OCI-LY1 (cell line): ENCODE measurements around the gene ARF3.

Experiments
- H2AFZ ChIP-seq: fragments of 200-600 bp; sonication (generic), shearing (Covaris generic); 2 replicates; pipeline ENCODE4 v1.6.0; 2014; ENCODE audit warnings: antibody characterized with exemption, mild to moderate bottlenecking, low read length
- H3F3A ChIP-seq: fragments of 200-600 bp; sonication (generic), shearing (Covaris generic); 2 replicates; pipeline ENCODE4 v1.6.0; 2014; ENCODE audit warnings: mild to moderate bottlenecking, antibody characterized with exemption, low read length, moderate library complexity; ENCODE audit not compliant: insufficient read depth
- H3K27ac ChIP-seq: fragments of 200-600 bp; sonication (generic); 2 replicates; pipeline ENCODE4 v1.5.1; 2014; ENCODE audit warnings: low read length, mixed run types, mild to moderate bottlenecking, low read depth; ENCODE audit not compliant: poor library complexity, severe bottlenecking
- H3K27me3 ChIP-seq: fragments of 200-600 bp; sonication (generic); 2 replicates; pipeline ENCODE4 v1.6.0; 2014; ENCODE audit warnings: antibody characterized with exemption, mild to moderate bottlenecking, low read length, moderate library complexity; ENCODE audit not compliant: insufficient read depth
- H3K36me3 ChIP-seq: fragments of 200-600 bp; sonication (generic); 2 replicates; pipeline ENCODE4 v1.6.1; 2014; ENCODE audit warnings: mild to moderate bottlenecking, antibody characterized with exemption, low read length, moderate library complexity, mixed read lengths; ENCODE audit not compliant: insufficient read depth
- H3K4me1 ChIP-seq: fragments of 200-600 bp; sonication (generic); 2 replicates; pipeline ENCODE4 v1.5.1; 2014; ENCODE audit warnings: mild to moderate bottlenecking, low read length, moderate library complexity; ENCODE audit not compliant: insufficient read depth, severe bottlenecking
- H3K4me2 ChIP-seq: fragments of 200-600 bp; sonication (generic), shearing (Covaris generic); 2 replicates; pipeline ENCODE4 v1.6.1; 2014; ENCODE audit warnings: low read length
- H3K4me3 ChIP-seq: fragments of 200-600 bp; sonication (generic); 2 replicates; pipeline ENCODE4 v1.5.1; 2014; ENCODE audit warnings: low read length, low read depth, mild to moderate bottlenecking, mixed read lengths; ENCODE audit not compliant: poor library complexity, severe bottlenecking
- H3K79me2 ChIP-seq: fragments of 200-600 bp; shearing (Covaris generic); 2 replicates; pipeline ENCODE4 v1.6.1; 2016; ENCODE audit warnings: mixed run types, low read length, mixed read lengths; ENCODE audit not compliant: insufficient read depth
- H3K9ac ChIP-seq: fragments of 200-600 bp; sonication (generic), shearing (Covaris generic); 2 replicates; pipeline ENCODE4 v1.6.1; 2014; ENCODE audit warnings: mild to moderate bottlenecking, low read length, mixed read lengths
- H3K9me2 ChIP-seq: fragments of 200-600 bp; sonication (generic), shearing (Covaris generic); 2 replicates; pipeline ENCODE4 v1.6.1; 2014; ENCODE audit warnings: low read depth, mild to moderate bottlenecking, low read length, mixed read lengths
- H3K9me3 ChIP-seq: fragments of 200-600 bp; shearing (Covaris generic); 2 replicates; pipeline ENCODE4 v1.6.1; 2014; ENCODE audit warnings: low read length, mixed read lengths
- H4K20me1 ChIP-seq: fragments of 200-600 bp; sonication (generic), shearing (Covaris generic); 2 replicates; pipeline ENCODE4 v1.6.0; 2016; ENCODE audit warnings: mild to moderate bottlenecking, low read length; ENCODE audit not compliant: insufficient read depth
- EZH2 ChIP-seq: fragments of 200-600 bp; sonication (generic), shearing (Covaris generic); IDR thresholded peaks from 2 replicates; pipeline ENCODE4 v1.8.0; 2017; ENCODE audit warnings: borderline replicate concordance, mixed run types, mild to moderate bottlenecking, antibody characterized with exemption, low read length, moderate library complexity, mixed read lengths
- TF ChIP-seq, protein P1 (sequence below): fragments of 200-600 bp; sonication (generic), shearing (Covaris generic); IDR thresholded peaks from 2 replicates; pipeline ENCODE4 v1.5.1; 2017; ENCODE audit warnings: mild to moderate bottlenecking, antibody characterized with exemption, low read length, moderate library complexity, mixed read lengths

ARF3 gene

GRCh38 chr12:48903363-48903981, 53.8 kb downstream of the ARF3 start:
- Histone ChIP-seq H3K36me3 (no peaks in the 10 kb centered on the region), H3K27me3 (no peaks in the 10 kb centered on the region), H3F3A (no peaks in the 10 kb centered on the region), H4K20me1 (no peaks in the 10 kb centered on the region), H3K4me2 (no peak overlapping the region), H3K9me2 (no peaks in the 10 kb centered on the region), H3K9ac (no peak overlapping the region), H3K9me3 (no peaks in the 10 kb centered on the region), H3K79me2 (no peaks in the 10 kb centered on the region), H3K4me3 (no peak overlapping the region), H2AFZ (no peak overlapping the region), H3K4me1 (peaks cover 4% of the 10 kb centered on the region), H3K27ac (no peak overlapping the region)
- TF ChIP-seq, protein P1, sequence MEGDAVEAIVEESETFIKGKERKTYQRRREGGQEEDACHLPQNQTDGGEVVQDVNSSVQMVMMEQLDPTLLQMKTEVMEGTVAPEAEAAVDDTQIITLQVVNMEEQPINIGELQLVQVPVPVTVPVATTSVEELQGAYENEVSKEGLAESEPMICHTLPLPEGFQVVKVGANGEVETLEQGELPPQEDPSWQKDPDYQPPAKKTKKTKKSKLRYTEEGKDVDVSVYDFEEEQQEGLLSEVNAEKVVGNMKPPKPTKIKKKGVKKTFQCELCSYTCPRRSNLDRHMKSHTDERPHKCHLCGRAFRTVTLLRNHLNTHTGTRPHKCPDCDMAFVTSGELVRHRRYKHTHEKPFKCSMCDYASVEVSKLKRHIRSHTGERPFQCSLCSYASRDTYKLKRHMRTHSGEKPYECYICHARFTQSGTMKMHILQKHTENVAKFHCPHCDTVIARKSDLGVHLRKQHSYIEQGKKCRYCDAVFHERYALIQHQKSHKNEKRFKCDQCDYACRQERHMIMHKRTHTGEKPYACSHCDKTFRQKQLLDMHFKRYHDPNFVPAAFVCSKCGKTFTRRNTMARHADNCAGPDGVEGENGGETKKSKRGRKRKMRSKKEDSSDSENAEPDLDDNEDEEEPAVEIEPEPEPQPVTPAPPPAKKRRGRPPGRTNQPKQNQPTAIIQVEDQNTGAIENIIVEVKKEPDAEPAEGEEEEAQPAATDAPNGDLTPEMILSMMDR = no peak
- TF ChIP-seq EZH2 = no peak

GRCh38 chr12:48901278-48901677, 56.0 kb downstream of the ARF3 start:
- no peak overlapping the region for H3K4me3 ChIP-seq
- H3K4me1 ChIP-seq = peaks cover 4% of the 10 kb centered on the region
- H3K9me3 ChIP-seq = no peaks in the 10 kb centered on the region
- no peaks in the 10 kb centered on the region for H3K36me3 ChIP-seq
- no peak overlapping the region for H3K27ac ChIP-seq
- H3F3A ChIP-seq = no peaks in the 10 kb centered on the region
- no peaks in the 10 kb centered on the region for H3K79me2 ChIP-seq
- H4K20me1 ChIP-seq = no peaks in the 10 kb centered on the region
- H3K4me2 ChIP-seq = no peak overlapping the region
- TF ChIP-seq, protein P1 = no peak
- TF ChIP-seq EZH2 = no peak
- H3K27me3 ChIP-seq = no peaks in the 10 kb centered on the region
- no peaks in the 10 kb centered on the region for H3K9me2 ChIP-seq
- no peak overlapping the region for H3K9ac ChIP-seq
- H2AFZ ChIP-seq = no peak overlapping the region

- Histone ChIP-seq H3K4me2 (no peak overlapping the region), H3K27me3 (no peaks in the 10 kb centered on the region), H3K4me3 (no peak overlapping the region), H2AFZ (no peak overlapping the region), H3K4me1 (peaks cover 4% of the 10 kb centered on the region), H3K9me2 (no peaks in the 10 kb centered on the region), H3K79me2 (no peaks in the 10 kb centered on the region), H3F3A (no peaks in the 10 kb centered on the region), H3K36me3 (no peaks in the 10 kb centered on the region), H3K9me3 (no peaks in the 10 kb centered on the region), H4K20me1 (no peaks in the 10 kb centered on the region), H3K27ac (no peak overlapping the region), H3K9ac (no peak overlapping the region)
- TF ChIP-seq EZH2 = no peak
- TF ChIP-seq, protein P1 = no peak
Observed at GRCh38 chr12:48899651-48900050, 57.6 kb downstream of the ARF3 start.
